DOHH2 (cell line): ENCODE results near the gene TAF5L.
"Not testable (repeated sequence)": the region's sequence is repeated elsewhere in the genome, so short reads cannot be mapped to it uniquely, and the experiment has no call there.

Experiments used
- CTCF ChIP-seq: fragments of 200-600 bp; sonication (generic); IDR thresholded peaks from one replicate; pipeline ENCODE4 v1.5.1; 2014; ENCODE audit warnings: antibody characterized with exemption, mild to moderate bottlenecking, low read depth, low read length; ENCODE audit not compliant: poor library complexity, severe bottlenecking
- EZH2phosphoT487 ChIP-seq: fragments of 200-600 bp; sonication (generic); IDR thresholded peaks from 2 replicates; pipeline ENCODE4 v1.6.1; 2017; ENCODE audit warnings: borderline replicate concordance, mild to moderate bottlenecking, antibody characterized with exemption, low read length, moderate library complexity, mixed read lengths

GRCh38 chr1:229622641-229623120, 3.2 kb downstream of the TAF5L start:
- not testable (repeated sequence) for TF ChIP-seq CTCF, EZH2phosphoT487
